Measurements from ENCODE around the gene CCT8. TPM values are rescaled to one million over a fixed set of nuclear protein-coding genes. Genes with fewer than 3 reads are reported as not detected.
"Not testable (repeated sequence)": the region's sequence is repeated elsewhere in the genome, so short reads cannot be mapped to it uniquely, and the experiment has no call there.

Gene CCT8
- total RNA-seq, 1 donor from 2014 or later = 179 TPM

DNA sequence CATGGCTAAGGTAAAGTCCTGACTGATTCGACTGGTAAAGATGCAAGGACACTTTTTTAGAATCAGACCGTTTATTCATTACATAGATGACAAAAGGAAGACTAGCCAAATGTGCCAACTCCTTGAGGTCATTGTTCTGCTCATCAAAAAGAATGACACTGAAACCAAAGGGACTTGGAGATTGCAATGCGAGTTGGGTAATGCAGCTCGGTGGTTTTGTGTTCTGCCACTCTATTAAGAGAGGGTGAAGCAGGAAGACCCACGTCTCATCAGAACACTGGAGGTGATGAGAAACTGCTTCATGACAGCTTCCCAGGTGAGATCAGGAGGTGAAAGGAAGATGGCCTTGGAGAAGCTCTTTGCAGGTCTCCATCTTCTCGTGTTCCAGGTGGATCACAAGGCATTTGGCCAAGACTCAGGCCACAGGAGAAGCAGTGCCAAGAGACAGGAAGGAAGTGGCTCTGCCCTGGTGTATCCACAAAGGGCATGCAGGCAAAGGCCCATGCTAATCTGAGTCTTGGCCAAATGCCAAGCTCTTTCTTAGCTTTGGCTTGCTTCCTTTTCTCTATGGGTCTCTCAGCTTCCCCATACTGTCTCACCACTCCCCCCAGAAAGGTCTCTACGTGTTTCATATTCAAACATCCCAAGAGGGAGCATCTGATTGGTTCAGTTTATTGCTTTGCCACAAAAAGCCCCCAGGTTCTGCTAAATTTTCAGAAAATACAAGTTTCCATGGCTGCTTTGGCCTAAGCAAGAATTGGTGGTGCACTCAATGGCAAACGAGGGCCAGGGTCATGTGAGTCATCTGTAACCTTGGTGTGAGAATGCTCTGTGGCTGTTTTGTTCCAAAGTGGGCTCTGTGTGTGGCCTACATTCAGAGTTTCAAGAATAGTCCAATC is 5.7 kb upstream of the CCT8 start:
- no peaks in the 10 kb centered on the region for H3K9me3 Mint-ChIP-seq
- H3K4me1 Mint-ChIP-seq = peaks cover 49% of the 10 kb centered on the region
- peak overlapping the region; percentile 82 for H3K27ac Mint-ChIP-seq
- CTCF ChIA-PET = interaction anchor here (1.0 to 1.2 kb wide), 2 partner anchors 11 to 297 kb away, joined by 3 read pairs; no protein-coding TSS in a partner anchor
- H3K4me3 Mint-ChIP-seq = peak overlapping the region; percentile 28
- POLR2A ChIA-PET = interaction anchor here (1.2 to 1.3 kb wide), 3 partner anchors 54 to 221 kb away, joined by 3 to 10 read pairs (median 5); partner anchors contain the start of gene USP16
- H3K36me3 Mint-ChIP-seq (ENCODE audit: low read depth) = no peaks in the 10 kb centered on the region
- intact Hi-C loops (cut with micrococcal nuclease) = loop anchor here (1.0 kb wide), 1 partner anchor 21 kb away; no protein-coding TSS in a partner anchor
- ATAC-seq (ENCODE audit: low read depth) = peak; percentile 51
- peak; percentile 18 for DNase-seq
- no peaks in the 10 kb centered on the region for H3K27me3 Mint-ChIP-seq
- TF ChIP-seq, protein P1, sequence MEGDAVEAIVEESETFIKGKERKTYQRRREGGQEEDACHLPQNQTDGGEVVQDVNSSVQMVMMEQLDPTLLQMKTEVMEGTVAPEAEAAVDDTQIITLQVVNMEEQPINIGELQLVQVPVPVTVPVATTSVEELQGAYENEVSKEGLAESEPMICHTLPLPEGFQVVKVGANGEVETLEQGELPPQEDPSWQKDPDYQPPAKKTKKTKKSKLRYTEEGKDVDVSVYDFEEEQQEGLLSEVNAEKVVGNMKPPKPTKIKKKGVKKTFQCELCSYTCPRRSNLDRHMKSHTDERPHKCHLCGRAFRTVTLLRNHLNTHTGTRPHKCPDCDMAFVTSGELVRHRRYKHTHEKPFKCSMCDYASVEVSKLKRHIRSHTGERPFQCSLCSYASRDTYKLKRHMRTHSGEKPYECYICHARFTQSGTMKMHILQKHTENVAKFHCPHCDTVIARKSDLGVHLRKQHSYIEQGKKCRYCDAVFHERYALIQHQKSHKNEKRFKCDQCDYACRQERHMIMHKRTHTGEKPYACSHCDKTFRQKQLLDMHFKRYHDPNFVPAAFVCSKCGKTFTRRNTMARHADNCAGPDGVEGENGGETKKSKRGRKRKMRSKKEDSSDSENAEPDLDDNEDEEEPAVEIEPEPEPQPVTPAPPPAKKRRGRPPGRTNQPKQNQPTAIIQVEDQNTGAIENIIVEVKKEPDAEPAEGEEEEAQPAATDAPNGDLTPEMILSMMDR (IDR thresholded peaks at IDR 0.05) = no peak

DNA sequence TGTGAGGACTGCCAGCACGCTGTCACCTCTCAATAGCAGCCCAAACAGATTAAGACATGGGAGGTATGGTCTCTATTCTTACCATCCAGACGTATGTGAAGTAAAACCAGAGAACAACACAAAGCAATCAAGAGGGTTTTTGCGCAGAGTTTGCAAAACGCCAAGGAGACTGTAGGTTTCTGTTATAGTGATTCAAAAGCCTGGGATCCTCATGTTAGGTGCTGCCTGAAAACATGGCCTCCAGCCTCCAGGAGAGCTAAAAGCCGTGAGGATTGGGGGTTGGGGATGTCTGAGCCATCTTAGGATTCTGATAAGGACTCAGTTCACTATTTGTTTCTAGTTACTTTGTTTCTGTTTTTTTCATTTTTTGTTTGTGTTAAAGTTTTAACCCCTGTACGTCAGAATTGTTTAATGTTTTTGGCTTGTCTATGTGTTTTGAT is 4.2 kb upstream of the CCT8 start:
- ChIA-PET CTCF (no interaction called here), POLR2A (interaction anchor here (1.1 to 7.0 kb wide), 10 partner anchors 10 to 223 kb away, joined by 3 to 91 read pairs (median 6); partner anchors contain the start of genes BACH1, LTN1, RWDD2B and USP16)
- TF ChIP-seq, protein P1 (IDR thresholded peaks at IDR 0.05) = no peak
- Mint-ChIP-seq H3K27ac (peak overlapping the region; percentile 92), H3K4me1 (peaks cover 62% of the 10 kb centered on the region), H3K36me3 (ENCODE audit: low read depth) (peaks cover 12% of the 10 kb centered on the region), H3K4me3 (peak overlapping the region; percentile 87), H3K27me3 (no peaks in the 10 kb centered on the region), H3K9me3 (no peaks in the 10 kb centered on the region)
- intact Hi-C loops (cut with micrococcal nuclease) = loop anchor here (1.0 kb wide), 2 partner anchors 119 to 223 kb away; no protein-coding TSS in a partner anchor
- ATAC-seq (ENCODE audit: low read depth) (no peak), DNase-seq (no peak)

DNA sequence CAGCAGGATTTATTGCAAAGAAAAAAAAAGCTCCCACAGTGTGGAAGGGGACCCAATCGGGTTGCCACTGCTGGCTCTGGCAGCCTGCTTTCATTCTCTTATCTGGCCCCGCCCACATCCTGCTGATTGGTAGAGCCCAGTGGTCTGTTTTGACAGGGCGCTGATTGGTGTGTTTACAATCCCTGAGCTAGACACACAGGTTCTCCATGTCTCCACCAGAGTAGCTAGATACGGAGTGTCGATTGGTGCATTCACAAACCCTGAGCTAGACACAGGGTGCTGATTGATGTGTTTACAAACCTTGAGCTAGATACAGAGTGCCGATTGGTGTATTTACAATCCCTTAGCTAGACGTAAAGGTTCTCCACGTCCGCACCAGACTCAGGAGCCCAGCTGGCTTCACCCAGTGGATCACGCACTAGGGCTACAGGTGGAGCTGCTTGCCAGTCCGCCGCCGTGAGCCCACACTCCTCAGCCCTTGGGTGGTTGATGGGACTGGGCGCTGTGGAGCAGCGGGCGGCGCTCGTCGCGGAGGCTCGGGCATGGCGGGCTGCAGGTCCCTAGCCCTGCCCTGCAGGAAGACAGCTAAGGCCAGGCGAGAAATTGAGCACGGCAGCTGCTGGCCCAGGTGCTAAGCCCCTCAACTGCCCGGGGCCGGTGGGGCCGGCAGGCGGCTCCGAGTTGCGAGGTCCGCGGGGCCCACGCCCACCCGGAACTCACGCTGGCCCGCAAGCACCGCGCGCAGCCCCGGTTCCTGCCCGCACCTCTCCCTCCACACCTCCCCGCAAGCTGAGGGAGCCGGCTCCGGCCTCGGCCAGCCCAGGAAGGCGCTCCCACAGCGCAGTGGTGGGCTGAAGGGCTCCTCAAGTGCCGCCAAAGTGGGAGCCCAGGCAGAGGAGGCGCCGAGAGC is 3.5 kb upstream of the CCT8 start:
- peaks cover 15% of the 10 kb centered on the region for H3K36me3 Mint-ChIP-seq (ENCODE audit: low read depth)
- CTCF ChIA-PET = interaction anchor here (0.7 to 0.8 kb wide), 2 partner anchors 13 to 50 kb away, joined by 3 read pairs; no protein-coding TSS in a partner anchor

DNA sequence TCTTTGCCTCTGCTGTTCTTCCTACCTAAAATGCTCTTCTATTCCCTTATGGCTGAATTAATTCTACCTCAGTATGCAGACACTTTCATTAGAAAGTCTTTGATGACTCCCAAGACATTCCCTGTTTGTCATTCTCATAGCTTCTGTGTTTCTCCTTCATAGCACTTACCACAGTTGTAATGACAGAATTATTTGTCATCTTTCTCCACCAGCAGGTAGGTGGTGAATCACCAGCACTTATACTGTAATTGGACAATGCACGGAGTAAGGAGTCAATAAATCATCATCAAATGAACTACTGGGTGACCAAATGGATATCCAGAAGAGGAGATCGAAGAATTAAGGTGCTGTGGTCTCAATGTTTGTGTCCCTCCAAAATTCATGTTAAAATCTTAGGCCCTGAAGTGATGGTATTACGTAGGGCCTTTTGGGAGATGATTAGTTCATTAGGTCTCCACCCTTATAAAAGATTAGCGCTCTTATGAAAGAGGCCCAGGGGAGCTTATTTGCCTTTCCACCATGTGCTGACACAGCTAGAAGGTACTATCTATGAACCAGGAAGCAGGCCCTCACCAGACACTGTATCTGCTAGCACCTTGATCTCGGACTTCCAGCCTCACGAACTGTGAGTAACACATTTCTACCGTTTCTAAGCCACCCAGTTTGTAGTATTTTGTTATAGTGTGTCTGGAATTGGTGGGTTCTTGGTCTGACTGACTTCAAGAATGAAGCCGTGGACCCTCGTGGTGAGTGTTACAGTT is 2.4 kb upstream of the CCT8 start:
- peak overlapping the region; percentile 87 for H3K27ac Mint-ChIP-seq

More for the DNA sequence above, 3.5 kb upstream of the CCT8 start:
- peak; percentile 51 for DNase-seq
- Mint-ChIP-seq H3K27ac (peak overlapping the region; percentile 92), H3K4me3 (peak overlapping the region; percentile 87), H3K4me1 (peaks cover 68% of the 10 kb centered on the region)
- POLR2A ChIA-PET = interaction anchor here (0.6 to 7.0 kb wide), 12 partner anchors 11 to 224 kb away, joined by 3 to 91 read pairs (median 6); partner anchors contain the start of genes BACH1, LTN1, RWDD2B and USP16
- H3K27me3 Mint-ChIP-seq; H3K9me3 Mint-ChIP-seq; ATAC-seq (ENCODE audit: low read depth): not testable (repeated sequence)
- intact Hi-C loops (cut with micrococcal nuclease) = loop anchor here (1.0 kb wide), 2 partner anchors 119 to 223 kb away; no protein-coding TSS in a partner anchor

More for the DNA sequence above, 2.4 kb upstream of the CCT8 start:
- peak overlapping the region; percentile 87 for H3K4me3 Mint-ChIP-seq
- POLR2A ChIA-PET = interaction anchor here (1.4 to 7.0 kb wide), 9 partner anchors 12 to 225 kb away, joined by 4 to 91 read pairs (median 14); partner anchors contain the start of genes BACH1, LTN1, RWDD2B and USP16
- peaks cover 76% of the 10 kb centered on the region for H3K4me1 Mint-ChIP-seq
- no peak for ATAC-seq (ENCODE audit: low read depth)
- intact Hi-C loops (cut with micrococcal nuclease) = no loop called here
- H3K27me3 Mint-ChIP-seq = no peaks in the 10 kb centered on the region
- peaks cover 20% of the 10 kb centered on the region for H3K36me3 Mint-ChIP-seq (ENCODE audit: low read depth)
- TF ChIP-seq, protein P1 (IDR thresholded peaks at IDR 0.05) = no peak
- no peaks in the 10 kb centered on the region for H3K9me3 Mint-ChIP-seq
- no peak for DNase-seq
- CTCF ChIA-PET = no interaction called here

Measured in activated B cell treated with CpG ODN at 0.5 μM for 24 hours (primary cell).